Natural killer cell (primary cell): Measurements from ENCODE around the gene CYP2S1. TPM values are rescaled to one million over a fixed set of nuclear protein-coding genes. Genes with fewer than 3 reads are reported as not detected.

Experiments
- ATAC-seq, 3 donors: fragments of 150-1000 bp in 2 of 3; fragments of 200-7000 bp in 1 of 3; cut with Tn5 transposase; 1 replicate in 1 of 3; 2 replicates in 2 of 3; pipeline ENCODE4 v1.10.0; 2021; ENCODE audit warnings: mild to moderate bottlenecking in 2 of 3, moderate library complexity in 2 of 3
- DNase-seq, 2 donors: peaks; one replicate each; pipeline versions ENCODE4 v3.0.0 to v3.0.0-alpha.2; 2013 to 2021; ENCODE audit warnings: mixed read lengths in 1 of 2
- H3K27ac ChIP-seq: one replicate; pipeline ENCODE4 v1.5.1; 2013; ENCODE audit warnings: mild to moderate bottlenecking, low read length
- H3K27me3 ChIP-seq: one replicate; pipeline ENCODE4 v1.6.1; 2013; ENCODE audit warnings: low read length; ENCODE audit not compliant: control insufficient read depth, insufficient read depth
- H3K36me3 ChIP-seq: one replicate; pipeline ENCODE4 v1.6.1; 2013; ENCODE audit warnings: low read length; ENCODE audit not compliant: control insufficient read depth, insufficient read depth
- H3K4me1 ChIP-seq: one replicate; pipeline ENCODE4 v1.6.1; 2013; ENCODE audit warnings: low read length; ENCODE audit not compliant: control insufficient read depth, insufficient read depth
- H3K4me3 ChIP-seq: one replicate; pipeline ENCODE4 v1.5.1; 2013; ENCODE audit warnings: low read length
- H3K9me3 ChIP-seq: one replicate; pipeline ENCODE4 v1.6.1; 2013; ENCODE audit warnings: low read length; ENCODE audit not compliant: control insufficient read depth, insufficient read depth
- H3K27ac Mint-ChIP-seq, 2 donors: one replicate each; pipeline ENCODE4 v1.8.0; 2022; ENCODE audit warnings: mild to moderate bottlenecking in 2 of 2, mixed read lengths in 2 of 2, moderate library complexity in 1 of 2
- H3K27me3 Mint-ChIP-seq, 2 donors: one replicate each; pipeline ENCODE4 v1.8.0; 2022; ENCODE audit warnings: low read depth in 2 of 2, mixed read lengths in 2 of 2
- H3K36me3 Mint-ChIP-seq: one replicate; pipeline ENCODE4 v1.8.0; 2022; ENCODE audit warnings: mixed read lengths
- H3K4me1 Mint-ChIP-seq, 2 donors: one replicate each; pipeline ENCODE4 v1.8.0; 2022; ENCODE audit warnings: mixed read lengths in 2 of 2
- H3K4me3 Mint-ChIP-seq: one replicate; pipeline ENCODE4 v1.8.0; 2022; ENCODE audit warnings: mild to moderate bottlenecking, moderate library complexity, mixed read lengths
- H3K9me3 Mint-ChIP-seq, 2 donors: one replicate each; pipeline ENCODE4 v1.8.0; 2022; ENCODE audit warnings: mixed read lengths in 2 of 2
- CTCF ChIP-seq: fragments of 200-600 bp; IDR thresholded peaks from one replicate; pipeline ENCODE4 v1.8.0; 2022; ENCODE audit warnings: antibody characterized with exemption
- WGBS: methylation state at CpG from one replicate; pipeline ENCODE4 v1.1.7; 2013; ENCODE audit warnings: missing lambda C conversion rate; ENCODE audit not compliant: insufficient coverage; 5-methylcytosine and 5-hydroxymethylcytosine counted together
- intact Hi-C: fragments of 100-400 bp; cut with micrococcal nuclease; formaldehyde crosslinking; loops from one replicate; pipeline ENCODE4 v1.14.2; 2022
- total RNA-seq, 4 donors: library from RNA; stranded (reverse); fragments of 120-200 nt in 1 of 4; gene quantifications; one replicate each; pipeline versions ENCODE4 v1.2.3 to v1.2.4, GENCODE V29; 2013 to 2022

The CYP2S1 gene
- total RNA-seq, 3 donors from 2014 or later (not counting 1 experiment from before 2014, with no cell fraction given) = 0.78 to 1.6 (median 0.84) TPM

GRCh38 chr19:41189425-41190065 is 3.5 kb upstream of the CYP2S1 start:
- Histone ChIP-seq H3K9me3 (no peaks in the 10 kb centered on the region), H3K36me3 (no peaks in the 10 kb centered on the region), H3K4me3 (no peak overlapping the region), H3K27me3 (peaks cover 7% of the 10 kb centered on the region), H3K27ac (no peak overlapping the region), H3K4me1 (peaks cover 6% of the 10 kb centered on the region)
- Mint-ChIP-seq H3K27me3 (peaks cover 34 to 40% of the 10 kb centered on the region in 2 donors), H3K27ac (no peak overlapping the region), H3K36me3 (no peaks in the 10 kb centered on the region), H3K4me3 (no peak overlapping the region), H3K9me3 (no peaks in the 10 kb centered on the region), H3K4me1 (peaks cover 0 to 14% of the 10 kb centered on the region in 2 donors)
- WGBS = 94% methylated on average over 7 of the region's 8 CpGs
- DNase-seq (no peak), ATAC-seq (no peak)
- intact Hi-C loops = no loop called here
- TF ChIP-seq CTCF = no peak

DNA sequence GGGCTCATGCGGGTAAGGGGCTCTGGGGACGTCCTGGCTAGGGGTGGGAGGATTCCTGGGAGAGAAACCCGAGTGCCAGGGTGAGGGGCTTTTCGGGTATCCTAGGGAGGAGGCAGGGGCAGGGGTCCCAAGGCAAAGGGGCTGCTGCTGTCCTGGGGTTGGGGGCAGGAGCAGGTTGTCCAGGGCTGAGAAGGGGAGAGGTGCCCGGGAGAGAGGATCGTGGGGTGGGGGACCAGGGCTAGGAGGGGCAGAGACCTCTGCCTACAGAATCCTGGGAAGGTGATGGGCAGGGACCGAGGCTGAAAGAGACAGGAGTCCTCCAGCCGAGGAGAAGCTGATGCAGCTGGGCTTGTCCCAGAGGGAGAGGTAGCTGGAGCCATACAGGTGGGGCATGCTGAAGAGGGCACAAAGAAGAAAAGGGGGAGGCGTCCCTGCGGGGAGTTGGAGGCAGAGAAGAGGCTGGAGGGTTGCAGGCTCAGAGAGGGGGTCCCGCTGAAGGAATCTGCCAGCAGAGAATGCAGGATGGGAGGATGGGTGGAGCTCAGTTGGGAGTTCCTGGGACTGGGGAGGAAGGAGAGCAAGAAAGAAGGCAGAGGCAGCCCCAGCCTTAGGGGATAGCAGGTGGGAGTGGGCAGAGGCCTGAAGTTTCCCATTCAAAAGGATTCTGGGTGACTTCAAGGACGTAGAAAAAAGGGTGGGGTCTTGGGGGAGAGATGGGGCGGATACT is 574 bp downstream of the CYP2S1 start:
- Mint-ChIP-seq H3K27me3 (peaks cover 39 to 46% of the 10 kb centered on the region in 2 donors), H3K9me3 (no peaks in the 10 kb centered on the region), H3K4me1 (peaks cover 0 to 14% of the 10 kb centered on the region in 2 donors), H3K36me3 (no peaks in the 10 kb centered on the region), H3K4me3 (no peak overlapping the region), H3K27ac (no peak overlapping the region)
- intact Hi-C loops = no loop called here
- H3K36me3 ChIP-seq = no peaks in the 10 kb centered on the region
- H3K4me1 ChIP-seq = peaks cover 13% of the 10 kb centered on the region
- WGBS = 41% methylated on average over 13 of the region's 13 CpGs
- DNase-seq (no peak), ATAC-seq (no peak)
- no peak overlapping the region for H3K27ac ChIP-seq
- no peaks in the 10 kb centered on the region for H3K9me3 ChIP-seq
- no peak for TF ChIP-seq CTCF
- no peak overlapping the region for H3K4me3 ChIP-seq
- peaks cover 7% of the 10 kb centered on the region for H3K27me3 ChIP-seq

GRCh38 chr19:41194157-41194552 is 1.1 kb downstream of the CYP2S1 start:
- no peak for TF ChIP-seq CTCF
- Mint-ChIP-seq H3K9me3 (no peaks in the 10 kb centered on the region), H3K27ac (no peak overlapping the region), H3K36me3 (no peaks in the 10 kb centered on the region), H3K4me3 (no peak overlapping the region), H3K27me3 (peaks cover 39 to 52% of the 10 kb centered on the region in 2 donors), H3K4me1 (peaks cover 0 to 14% of the 10 kb centered on the region in 2 donors)
- H3K36me3 ChIP-seq = no peaks in the 10 kb centered on the region
- no peaks in the 10 kb centered on the region for H3K9me3 ChIP-seq
- 25% methylated on average over 5 of the region's 6 CpGs for WGBS
- intact Hi-C loops = no loop called here
- DNase-seq (no peak), ATAC-seq (no peak)
- H3K27me3 ChIP-seq = peaks cover 7% of the 10 kb centered on the region
- H3K4me3 ChIP-seq = no peak overlapping the region
- H3K4me1 ChIP-seq = peaks cover 13% of the 10 kb centered on the region
- no peak overlapping the region for H3K27ac ChIP-seq
